Measurements from ENCODE around the gene COX6B1.
"Not testable (repeated sequence)": the region's sequence is repeated elsewhere in the genome, so short reads cannot be mapped to it uniquely, and the experiment has no call there.

COX6B1 gene, protein sequence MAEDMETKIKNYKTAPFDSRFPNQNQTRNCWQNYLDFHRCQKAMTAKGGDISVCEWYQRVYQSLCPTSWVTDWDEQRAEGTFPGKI

DNA sequence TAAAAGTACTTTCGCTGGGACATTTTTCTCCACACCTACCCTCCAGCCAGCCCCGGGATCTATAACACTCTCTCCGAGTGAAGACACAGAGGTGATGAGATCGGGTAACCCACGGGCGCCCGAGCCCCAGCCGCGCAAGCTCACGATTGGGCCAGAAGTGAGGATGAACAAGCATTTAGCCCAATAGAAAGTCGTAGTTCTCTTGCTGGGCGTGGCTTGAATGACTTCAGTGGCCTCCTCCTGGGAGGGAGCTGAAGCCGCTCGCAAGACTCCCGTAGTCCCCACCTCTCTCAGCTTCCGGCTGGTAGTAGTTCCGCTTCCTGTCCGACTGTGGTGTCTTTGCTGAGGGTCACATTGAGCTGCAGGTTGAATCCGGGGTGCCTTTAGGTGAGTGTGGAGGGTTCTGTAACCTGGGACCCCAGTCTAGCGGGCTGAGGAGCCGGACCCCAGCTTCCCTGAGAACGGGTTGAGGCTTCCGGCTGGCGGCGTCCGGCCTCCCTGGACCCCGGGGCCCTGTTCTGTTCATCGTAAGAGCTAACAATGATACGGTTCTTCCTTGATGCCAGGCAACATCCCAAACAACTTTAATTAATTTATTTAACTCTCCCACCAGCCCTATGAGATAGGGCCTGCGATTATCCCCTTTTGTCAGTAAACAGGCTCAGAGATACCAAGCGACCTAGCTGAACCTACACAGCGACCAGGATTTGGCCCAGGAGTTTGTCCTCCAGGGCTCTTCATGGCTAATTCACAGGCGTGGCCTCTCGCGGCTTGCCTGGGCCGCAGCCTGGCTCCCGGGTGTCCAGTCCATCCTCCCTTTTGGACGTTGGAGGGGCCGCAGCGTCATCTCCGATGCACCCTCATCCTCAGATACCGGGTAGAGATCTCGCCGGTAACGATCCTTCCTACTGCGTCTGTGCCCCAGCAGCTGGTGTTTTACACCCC lies at the start of gene COX6B1:
COX6B1 (plus strand) TSS at position 307 of the 945 bp plus-strand sequence. CDS start 2,921 bp downstream, outside the sequence.
- H3K4me1 Mint-ChIP-seq (ENCODE audit: low read depth): peaks cover 40% of the 10 kb centered on the region
- peak within 1 kb of the TSS; percentile 98 for H3K4me3 Mint-ChIP-seq
- H3K27ac Mint-ChIP-seq: peak within 1 kb of the TSS; percentile 94
- H3K9me3 Mint-ChIP-seq (ENCODE audit: low read depth): no peaks in the 10 kb centered on the region
- no peaks in the 10 kb centered on the region for H3K27me3 Mint-ChIP-seq
- H3K36me3 Mint-ChIP-seq: no peaks in the 10 kb centered on the region

DNA sequence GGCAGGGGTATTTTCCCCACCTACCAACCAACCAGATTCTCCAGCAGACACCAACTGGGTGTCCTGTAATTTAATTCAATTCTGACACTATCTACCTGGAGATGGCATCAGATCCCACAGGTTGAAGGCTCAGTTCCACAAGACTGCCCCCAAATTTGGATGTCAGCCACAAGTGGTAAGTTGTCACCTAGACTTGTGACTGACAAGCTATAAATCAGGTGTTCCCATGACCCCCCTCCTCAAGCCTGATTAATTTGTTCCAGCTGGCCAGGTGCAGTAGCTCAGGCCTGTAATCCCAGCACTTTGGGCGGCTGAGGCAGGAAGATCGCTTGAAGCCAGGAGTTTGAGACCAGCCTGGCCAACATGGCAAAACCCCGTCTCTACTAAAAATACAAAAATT lies 46.2 kb upstream of the COX6B1 start:
- Mint-ChIP-seq H3K27ac (no peak overlapping the region), H3K9me3 (ENCODE audit: low read depth) (no peaks in the 10 kb centered on the region)

DNA sequence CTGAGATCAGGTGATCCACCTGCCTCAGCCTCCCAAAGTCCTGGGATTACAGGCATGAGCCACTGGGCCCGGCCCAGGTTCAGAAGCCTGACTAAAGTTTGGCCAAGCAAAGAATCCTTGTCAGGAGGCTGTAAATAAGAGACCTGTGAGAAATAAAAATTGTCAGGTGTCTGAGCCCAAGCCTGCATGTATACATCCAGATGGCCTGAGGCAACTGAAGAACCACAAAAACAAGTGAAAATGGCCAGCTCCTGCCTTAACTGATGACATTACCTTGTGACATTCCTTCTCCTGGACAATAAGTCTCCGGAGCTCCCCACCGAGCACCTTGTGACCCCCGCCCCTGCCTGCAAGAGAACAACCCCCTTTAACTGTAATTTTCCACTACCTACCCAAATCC lies 43.7 kb upstream of the COX6B1 start:
- H3K4me1 Mint-ChIP-seq (ENCODE audit: low read depth); H3K9me3 Mint-ChIP-seq (ENCODE audit: low read depth); H3K4me3 Mint-ChIP-seq; H3K27ac Mint-ChIP-seq; H3K27me3 Mint-ChIP-seq; H3K36me3 Mint-ChIP-seq: not testable (repeated sequence)

More for the DNA sequence above, 46.2 kb upstream of the COX6B1 start:
- H3K36me3 Mint-ChIP-seq: no peaks in the 10 kb centered on the region
- no peaks in the 10 kb centered on the region for H3K4me1 Mint-ChIP-seq (ENCODE audit: low read depth)
- H3K27me3 Mint-ChIP-seq: no peaks in the 10 kb centered on the region
- H3K4me3 Mint-ChIP-seq: no peak overlapping the region

DNA sequence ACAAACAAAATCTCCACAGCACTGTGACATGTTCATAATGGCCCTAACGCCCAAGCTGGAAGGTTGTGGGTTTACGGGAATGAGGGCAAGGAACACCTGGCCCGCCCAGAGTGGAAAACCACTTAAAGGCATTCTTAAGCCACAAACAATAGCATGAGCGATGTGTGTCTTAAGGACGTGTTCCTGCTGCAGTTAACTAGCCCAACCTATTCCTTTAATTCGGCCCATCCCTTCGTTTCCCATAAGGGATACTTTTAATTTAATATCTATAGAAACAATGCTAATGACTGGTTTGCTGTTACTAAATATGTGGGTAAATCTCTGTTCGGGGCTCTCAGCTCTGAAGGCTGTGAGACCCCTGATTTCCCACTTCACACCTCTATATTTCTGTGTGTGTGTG lies 41.0 kb upstream of the COX6B1 start:
- H3K4me3 Mint-ChIP-seq; H3K9me3 Mint-ChIP-seq (ENCODE audit: low read depth); H3K36me3 Mint-ChIP-seq; H3K27me3 Mint-ChIP-seq; H3K27ac Mint-ChIP-seq: not testable (repeated sequence)
- H3K4me1 Mint-ChIP-seq (ENCODE audit: low read depth): peaks cover 22% of the 10 kb centered on the region

DNA sequence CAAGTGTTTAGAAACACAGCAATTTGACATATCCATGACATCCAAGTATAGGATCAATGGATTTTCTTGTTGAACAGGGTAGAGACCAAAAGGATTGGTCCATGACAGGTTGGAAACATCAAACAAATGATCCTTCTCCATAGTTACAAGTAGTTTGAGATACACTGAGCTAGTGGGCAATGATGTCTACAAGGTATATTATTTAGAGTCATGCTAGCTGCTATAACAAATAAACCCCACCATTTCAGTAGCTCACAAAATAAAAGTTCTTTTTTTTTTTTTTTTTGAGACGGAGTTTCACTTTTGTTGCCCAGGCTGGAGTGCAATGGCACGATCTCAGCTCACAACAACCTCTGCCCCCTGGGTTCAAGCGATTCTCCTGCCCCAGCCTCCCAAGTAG lies 40.5 kb upstream of the COX6B1 start:
- Mint-ChIP-seq H3K4me1 (ENCODE audit: low read depth) (peaks cover 26% of the 10 kb centered on the region), H3K27ac (no peak overlapping the region), H3K36me3 (peaks cover 6% of the 10 kb centered on the region), H3K4me3 (no peak overlapping the region), H3K27me3 (no peaks in the 10 kb centered on the region), H3K9me3 (ENCODE audit: low read depth) (no peaks in the 10 kb centered on the region)

DNA sequence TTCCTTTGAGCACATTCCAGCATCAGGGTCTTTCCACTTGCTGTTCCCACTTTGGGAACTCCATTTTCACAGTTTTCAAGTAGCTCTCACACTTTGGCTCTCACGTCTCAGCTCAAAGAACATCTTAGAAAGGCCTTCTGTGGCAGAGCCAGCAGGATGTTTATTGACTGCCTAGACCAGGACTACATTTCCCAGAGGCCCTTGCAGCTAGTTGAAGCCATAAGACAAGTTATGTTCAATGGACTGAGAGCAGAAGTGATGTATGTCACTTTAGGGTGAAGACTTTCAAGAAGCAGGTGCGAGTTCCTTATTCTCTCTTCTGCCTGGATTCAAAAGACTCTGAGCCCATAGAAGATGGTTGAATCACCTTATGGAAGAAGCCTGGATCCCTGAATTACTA lies 39.9 kb upstream of the COX6B1 start:
- Mint-ChIP-seq H3K27me3 (no peaks in the 10 kb centered on the region), H3K9me3 (ENCODE audit: low read depth) (no peaks in the 10 kb centered on the region), H3K4me3 (no peak overlapping the region), H3K4me1 (ENCODE audit: low read depth) (peaks cover 26% of the 10 kb centered on the region), H3K27ac (no peak overlapping the region), H3K36me3 (peaks cover 6% of the 10 kb centered on the region)

DNA sequence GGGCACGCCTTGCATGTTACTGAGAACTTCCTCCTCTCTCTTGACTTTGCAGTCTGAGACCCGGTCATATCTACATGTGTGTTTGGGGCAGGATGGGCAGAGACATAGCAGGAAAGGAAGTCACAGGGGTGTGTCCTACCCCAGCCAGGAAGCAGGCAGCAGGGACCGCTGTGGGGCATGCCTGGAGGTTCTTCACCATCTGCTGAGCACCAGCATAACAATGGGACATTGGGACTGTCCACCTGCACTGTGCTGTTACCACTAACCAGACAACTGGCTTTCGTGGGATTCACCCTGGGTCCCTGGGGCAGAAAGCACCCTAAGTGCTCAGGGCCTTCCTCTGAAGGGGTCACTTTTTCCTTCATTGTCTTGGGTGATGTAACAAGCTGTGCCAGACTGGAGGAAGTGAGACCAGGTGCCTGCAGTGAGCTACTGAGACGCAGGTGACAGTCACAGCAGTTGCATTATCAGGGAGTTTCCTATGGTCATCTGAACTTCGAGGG lies 38.2 kb upstream of the COX6B1 start:
- H3K4me1 Mint-ChIP-seq (ENCODE audit: low read depth): peaks cover 28% of the 10 kb centered on the region

DNA sequence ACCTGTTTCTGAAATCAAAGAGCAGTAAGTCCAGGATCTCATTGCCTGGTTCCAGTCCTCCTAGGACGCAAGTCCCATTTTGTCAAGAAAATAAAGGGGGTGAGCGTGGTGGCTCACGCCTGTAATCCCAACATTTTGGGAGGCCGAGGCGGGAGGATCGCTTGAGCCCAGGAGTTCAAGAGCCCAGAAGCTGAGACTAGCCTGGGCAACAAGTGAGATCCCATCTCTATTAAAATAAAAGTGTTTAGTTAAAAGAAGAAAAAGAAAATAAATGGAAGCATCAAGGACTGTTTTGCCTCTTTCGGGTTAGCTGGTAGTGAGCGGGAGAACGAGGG lies 35.9 kb upstream of the COX6B1 start:
- peak overlapping the region; percentile 81 for H3K27ac Mint-ChIP-seq
- H3K4me3 Mint-ChIP-seq: peak overlapping the region; percentile 89
- peaks cover 8% of the 10 kb centered on the region for H3K36me3 Mint-ChIP-seq
- H3K9me3 Mint-ChIP-seq (ENCODE audit: low read depth): no peaks in the 10 kb centered on the region
- H3K27me3 Mint-ChIP-seq: no peaks in the 10 kb centered on the region
- H3K4me1 Mint-ChIP-seq (ENCODE audit: low read depth): peaks cover 28% of the 10 kb centered on the region

More for the DNA sequence above, 38.2 kb upstream of the COX6B1 start:
- Mint-ChIP-seq H3K4me3 (peak overlapping the region; percentile 41), H3K36me3 (peaks cover 6% of the 10 kb centered on the region), H3K9me3 (ENCODE audit: low read depth) (no peaks in the 10 kb centered on the region), H3K27ac (peak overlapping the region; percentile 34), H3K27me3 (no peaks in the 10 kb centered on the region)

DNA sequence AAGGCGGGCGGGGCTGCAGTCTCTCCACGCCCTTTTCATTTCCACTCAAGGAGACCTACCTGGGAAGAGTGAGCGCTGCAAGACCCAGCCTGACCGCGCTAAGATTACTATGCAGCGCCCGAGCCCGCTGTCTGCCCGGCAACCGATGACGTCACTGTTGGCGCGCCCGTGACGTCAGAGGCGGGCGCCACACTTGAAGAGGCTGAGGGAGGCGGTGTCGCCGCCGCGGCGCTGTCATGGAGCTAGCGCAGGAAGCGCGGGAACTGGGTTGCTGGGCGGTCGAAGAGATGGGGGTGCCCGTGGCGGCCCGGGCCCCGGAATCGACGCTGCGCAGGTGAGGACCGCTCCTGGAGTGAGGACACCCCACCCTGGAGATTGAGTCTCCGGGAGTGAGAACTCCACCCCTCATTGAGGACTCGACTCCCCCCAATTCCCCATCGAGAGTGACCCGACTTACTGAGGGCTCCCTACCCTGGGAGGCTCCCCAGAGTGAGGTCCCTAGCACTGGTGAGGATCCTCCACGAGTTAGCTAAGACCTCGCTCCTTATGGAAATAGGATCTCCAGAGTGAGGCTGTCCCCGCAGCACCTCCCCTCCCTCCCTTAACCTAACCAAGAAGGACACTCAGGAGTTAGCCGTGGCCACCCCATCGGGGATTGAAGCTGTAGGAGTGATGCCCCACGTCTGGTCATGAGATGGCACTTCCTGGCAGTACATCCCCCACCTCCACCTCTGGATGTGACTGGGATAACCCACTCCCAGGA lies 35.4 kb upstream of the COX6B1 start, which contains the start of gene HAUS5:
HAUS5 (plus strand) TSS at position 177 of the 763 bp plus-strand sequence; CDS start at position 237, 60 bp downstream.
- H3K36me3 Mint-ChIP-seq: peaks cover 6% of the 10 kb centered on the region
- H3K27me3 Mint-ChIP-seq: no peaks in the 10 kb centered on the region
- no peaks in the 10 kb centered on the region for H3K9me3 Mint-ChIP-seq (ENCODE audit: low read depth)
- peaks cover 28% of the 10 kb centered on the region for H3K4me1 Mint-ChIP-seq (ENCODE audit: low read depth)
- peak within 1 kb of the TSS; percentile 81 for H3K27ac Mint-ChIP-seq
- peak within 1 kb of the TSS; percentile 89 for H3K4me3 Mint-ChIP-seq

DNA sequence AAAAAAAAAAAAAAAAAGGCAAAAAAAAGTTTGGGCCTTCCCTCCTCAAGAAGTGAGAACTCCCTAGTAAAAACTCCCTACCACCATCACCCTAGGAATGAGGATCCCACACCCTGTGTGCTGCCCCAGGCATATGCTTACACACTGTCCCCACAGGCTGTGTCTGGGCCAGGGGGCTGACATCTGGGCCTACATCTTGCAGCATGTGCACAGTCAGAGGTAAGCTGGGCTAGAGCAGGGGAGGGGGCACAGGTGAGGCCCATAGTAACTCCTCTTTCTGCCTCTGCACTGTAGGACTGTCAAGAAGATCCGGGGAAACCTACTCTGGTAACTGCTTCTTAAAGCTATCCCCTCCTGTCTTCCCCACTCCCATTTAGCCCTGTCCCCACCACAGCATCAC lies 34.5 kb upstream of the COX6B1 start:
- Mint-ChIP-seq H3K36me3 (peaks cover 2% of the 10 kb centered on the region), H3K9me3 (ENCODE audit: low read depth) (no peaks in the 10 kb centered on the region), H3K4me3 (peak overlapping the region; percentile 89)

DNA sequence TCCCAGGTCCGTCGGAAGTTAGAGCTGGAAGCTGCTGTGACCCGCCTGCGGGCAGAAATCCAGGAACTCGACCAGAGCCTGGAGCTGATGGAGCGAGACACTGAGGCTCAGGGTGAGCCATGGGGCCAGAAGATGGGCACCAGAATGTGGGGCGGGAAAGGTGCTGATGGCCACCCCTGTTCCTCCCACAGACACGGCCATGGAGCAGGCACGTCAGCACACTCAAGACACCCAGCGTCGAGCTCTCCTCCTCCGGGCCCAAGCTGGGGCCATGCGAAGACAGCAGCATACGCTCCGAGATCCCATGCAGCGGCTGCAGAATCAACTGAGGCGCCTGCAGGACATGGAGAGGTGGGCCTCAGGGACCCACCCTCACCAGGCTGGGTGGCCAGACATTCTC lies 33.1 kb upstream of the COX6B1 start:
- H3K27me3 Mint-ChIP-seq: no peaks in the 10 kb centered on the region
- no peak overlapping the region for H3K4me3 Mint-ChIP-seq
- H3K9me3 Mint-ChIP-seq (ENCODE audit: low read depth): no peaks in the 10 kb centered on the region
- H3K36me3 Mint-ChIP-seq: peaks cover 2% of the 10 kb centered on the region
- H3K4me1 Mint-ChIP-seq (ENCODE audit: low read depth): peaks cover 15% of the 10 kb centered on the region
- H3K27ac Mint-ChIP-seq: no peak overlapping the region

More for the DNA sequence above, 34.5 kb upstream of the COX6B1 start:
- Mint-ChIP-seq H3K27ac (peak overlapping the region; percentile 72), H3K4me1 (ENCODE audit: low read depth) (peaks cover 26% of the 10 kb centered on the region), H3K27me3 (no peaks in the 10 kb centered on the region)

DNA sequence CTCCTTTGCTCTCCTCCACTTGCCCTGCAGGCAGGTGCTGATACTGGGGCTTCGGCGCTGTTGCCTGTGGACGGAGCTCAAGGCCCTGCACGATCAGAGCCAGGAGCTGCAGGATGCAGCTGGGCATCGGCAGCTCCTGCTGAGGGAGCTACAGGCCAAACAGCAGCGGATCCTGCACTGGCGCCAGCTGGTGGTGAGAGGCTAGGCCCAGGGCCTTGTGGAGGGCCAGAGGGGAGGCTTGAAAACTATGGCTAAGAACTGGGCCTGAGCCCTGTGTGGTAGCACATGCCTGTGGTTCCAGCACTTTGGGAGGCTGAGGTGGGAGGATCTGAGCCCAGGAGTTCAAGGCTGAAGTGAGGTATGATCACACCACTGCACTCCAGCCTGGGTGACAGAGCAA lies 29.3 kb upstream of the COX6B1 start:
- H3K27me3 Mint-ChIP-seq: no peaks in the 10 kb centered on the region
- H3K4me1 Mint-ChIP-seq (ENCODE audit: low read depth): no peaks in the 10 kb centered on the region
- H3K9me3 Mint-ChIP-seq (ENCODE audit: low read depth): no peaks in the 10 kb centered on the region
- no peak overlapping the region for H3K27ac Mint-ChIP-seq
- peaks cover 2% of the 10 kb centered on the region for H3K36me3 Mint-ChIP-seq
- H3K4me3 Mint-ChIP-seq: no peak overlapping the region

DNA sequence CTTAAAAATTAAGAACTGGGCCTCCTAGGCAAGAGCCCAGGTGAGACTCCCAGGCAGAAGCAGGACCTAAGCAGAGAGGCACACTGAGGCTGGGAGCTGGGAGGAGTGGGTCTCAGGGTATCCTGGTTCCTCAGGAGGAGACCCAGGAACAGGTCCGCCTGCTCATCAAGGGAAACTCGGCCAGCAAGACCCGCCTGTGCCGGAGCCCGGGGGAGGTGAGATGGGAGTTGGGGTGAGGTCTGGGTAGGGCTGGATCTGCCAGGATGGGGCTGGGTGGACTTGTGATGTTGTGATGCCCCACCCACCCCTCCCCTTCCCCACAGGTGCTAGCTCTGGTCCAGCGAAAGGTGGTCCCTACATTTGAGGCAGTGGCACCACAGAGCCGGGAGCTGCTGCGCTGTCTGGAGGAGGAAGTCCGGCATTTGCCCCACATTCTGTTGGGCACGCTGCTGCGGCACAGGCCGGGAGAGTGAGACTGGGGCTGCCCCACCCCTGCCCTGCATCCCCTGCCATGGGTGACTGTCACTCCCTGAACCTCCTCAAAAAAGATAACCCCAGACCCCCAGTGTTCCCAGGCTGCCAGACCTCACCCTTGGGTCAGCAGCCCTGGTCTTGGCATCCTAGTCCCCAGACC lies 28.7 kb upstream of the COX6B1 start:
- Mint-ChIP-seq H3K36me3 (peaks cover 2% of the 10 kb centered on the region), H3K9me3 (ENCODE audit: low read depth) (no peaks in the 10 kb centered on the region), H3K27me3 (no peaks in the 10 kb centered on the region), H3K27ac (no peak overlapping the region), H3K4me1 (ENCODE audit: low read depth) (no peaks in the 10 kb centered on the region), H3K4me3 (no peak overlapping the region)

DNA sequence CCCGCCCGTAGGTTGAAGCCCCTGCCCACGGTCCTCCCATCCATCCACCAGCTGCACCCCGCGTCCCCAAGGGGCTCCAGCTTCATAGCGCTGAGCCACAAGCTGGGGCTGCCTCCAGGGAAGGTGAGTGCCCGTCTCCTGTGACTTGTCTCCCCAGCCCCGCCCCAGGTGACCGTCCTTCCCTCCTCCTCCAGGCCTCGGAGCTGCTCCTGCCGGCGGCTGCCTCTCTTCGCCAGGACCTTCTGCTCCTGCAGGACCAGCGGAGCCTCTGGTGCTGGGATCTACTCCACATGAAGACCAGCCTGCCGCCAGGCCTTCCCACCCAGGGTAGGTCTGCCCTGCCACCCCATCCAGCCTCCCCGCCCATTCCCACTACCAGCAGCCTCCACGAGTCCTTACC lies 28.1 kb upstream of the COX6B1 start:
- Mint-ChIP-seq H3K9me3 (ENCODE audit: low read depth) (no peaks in the 10 kb centered on the region), H3K36me3 (peaks cover 2% of the 10 kb centered on the region), H3K4me1 (ENCODE audit: low read depth) (no peaks in the 10 kb centered on the region), H3K27ac (no peak overlapping the region), H3K27me3 (no peaks in the 10 kb centered on the region), H3K4me3 (no peak overlapping the region)

Measured in activated naive CD8-positive, alpha-beta T cell (primary cell).